Right renal cortex interstitium (tissue), 3 donors: ENCODE results near the gene DOK6. TPM values are rescaled to one million over a fixed set of nuclear protein-coding genes. Genes with fewer than 3 reads are reported as not detected.

ENCODE experiments used
- DNase-seq, 3 donors: peaks; one replicate each; pipeline ENCODE4 v3.0.0-alpha.2; 2013; ENCODE audit warnings: low read depth in 3 of 3, low spot score in 2 of 3
- polyA plus RNA-seq, 3 donors: library from polyadenylated mRNA; unstranded; fragments of 120-200 nt; gene quantifications; one replicate each; pipeline ENCODE4 v1.2.1, GENCODE V29; 2013; ENCODE audit not compliant: insufficient read length in 3 of 3

DOK6 gene
- polyA plus RNA-seq, 3 donors: 20.2 to 20.7 (median 20.4) TPM

- DNase-seq: no peak
These were observed 488.3 kb downstream of the DOK6 start for GRCh38 chr18:69889009-69889408.

GRCh38 chr18:69890558-69890957 lies 489.9 kb downstream of the DOK6 start:
- DNase-seq: no peak

- DNase-seq: no peak
These were observed 493.8 kb downstream of the DOK6 start for GRCh38 chr18:69894467-69894866.

- DNase-seq: no peak
These were observed 494.7 kb downstream of the DOK6 start for GRCh38 chr18:69895066-69896047.

GRCh38 chr18:69897397-69898108 lies 496.9 kb downstream of the DOK6 start:
- DNase-seq: no peak

- no peak for DNase-seq
These were observed 497.7 kb downstream of the DOK6 start for GRCh38 chr18:69898241-69898861.
